ENCODE data around the gene TRIM58.

DNA sequence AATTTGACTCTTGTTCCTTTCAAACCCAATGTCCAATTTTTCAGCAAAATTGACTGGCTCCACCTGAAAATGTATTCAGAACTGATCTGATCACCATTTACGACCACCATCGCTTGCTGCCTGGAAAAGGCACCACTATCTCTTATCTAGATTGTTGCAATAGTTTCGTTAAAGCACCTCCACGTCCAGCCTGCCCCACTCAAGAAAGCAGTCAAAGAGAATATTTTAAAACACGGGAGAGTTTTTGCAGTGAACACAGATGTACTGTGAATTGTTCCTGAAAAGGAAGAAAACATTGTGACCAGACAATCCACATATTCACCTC is 11.3 kb upstream of the TRIM58 start:
- TF ChIP-seq POLR2A (IDR thresholded peaks at IDR 0.05): no peak
- TF ChIP-seq, protein P1, sequence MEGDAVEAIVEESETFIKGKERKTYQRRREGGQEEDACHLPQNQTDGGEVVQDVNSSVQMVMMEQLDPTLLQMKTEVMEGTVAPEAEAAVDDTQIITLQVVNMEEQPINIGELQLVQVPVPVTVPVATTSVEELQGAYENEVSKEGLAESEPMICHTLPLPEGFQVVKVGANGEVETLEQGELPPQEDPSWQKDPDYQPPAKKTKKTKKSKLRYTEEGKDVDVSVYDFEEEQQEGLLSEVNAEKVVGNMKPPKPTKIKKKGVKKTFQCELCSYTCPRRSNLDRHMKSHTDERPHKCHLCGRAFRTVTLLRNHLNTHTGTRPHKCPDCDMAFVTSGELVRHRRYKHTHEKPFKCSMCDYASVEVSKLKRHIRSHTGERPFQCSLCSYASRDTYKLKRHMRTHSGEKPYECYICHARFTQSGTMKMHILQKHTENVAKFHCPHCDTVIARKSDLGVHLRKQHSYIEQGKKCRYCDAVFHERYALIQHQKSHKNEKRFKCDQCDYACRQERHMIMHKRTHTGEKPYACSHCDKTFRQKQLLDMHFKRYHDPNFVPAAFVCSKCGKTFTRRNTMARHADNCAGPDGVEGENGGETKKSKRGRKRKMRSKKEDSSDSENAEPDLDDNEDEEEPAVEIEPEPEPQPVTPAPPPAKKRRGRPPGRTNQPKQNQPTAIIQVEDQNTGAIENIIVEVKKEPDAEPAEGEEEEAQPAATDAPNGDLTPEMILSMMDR (IDR thresholded peaks at IDR 0.05): no peak
